Lower lobe of right lung (tissue), 2 donors: ENCODE measurements around the gene STRIP1. TPM values are rescaled to one million over a fixed set of nuclear protein-coding genes. Genes with fewer than 3 reads are reported as not detected.
A peak's percentile ranks its signal among the peaks of the same experiment; 100 is the strongest.

Source experiments
- ATAC-seq, 2 donors: fragments of 200-7000 bp; cut with Tn5 transposase; one replicate each; pipeline ENCODE4 v1.9.1; 2020 to 2022; ENCODE audit warnings: mild to moderate bottlenecking in 2 of 2, moderate library complexity in 2 of 2
- DNase-seq: peaks from one replicate; pipeline ENCODE4 v3.0.0-alpha.2; 2020
- H3K27ac ChIP-seq: fragments of 200-600 bp; one replicate; pipeline ENCODE4 v1.8.0; 2022
- H3K27me3 ChIP-seq: fragments of 200-600 bp; one replicate; pipeline ENCODE4 v1.8.0; 2022; ENCODE audit warnings: low read depth
- H3K36me3 ChIP-seq: fragments of 200-600 bp; one replicate; pipeline ENCODE4 v1.8.0; 2022; ENCODE audit warnings: mild to moderate bottlenecking
- H3K4me1 ChIP-seq: fragments of 200-600 bp; one replicate; pipeline ENCODE4 v1.8.0; 2022
- H3K4me3 ChIP-seq: fragments of 200-600 bp; one replicate; pipeline ENCODE4 v1.8.0; 2022; ENCODE audit warnings: mild to moderate bottlenecking
- H3K9me3 ChIP-seq: fragments of 200-600 bp; one replicate; pipeline ENCODE4 v1.8.0; 2022
- CTCF ChIP-seq: fragments of 200-600 bp; IDR thresholded peaks from one replicate; pipeline ENCODE4 v1.8.0; 2022; ENCODE audit warnings: antibody characterized with exemption, mild to moderate bottlenecking
- intact Hi-C: fragments of 100-400 bp; cut with DNase I; formaldehyde crosslinking; loops from one replicate; pipeline ENCODE4 v1.11.0; 2022
- total RNA-seq: library from RNA; stranded (reverse); fragmentation: NEBNext Ultra II Directional; extraction: Animal tissue kit (Norgen Biotek cat#: 25700); gene quantifications from one replicate; pipeline ENCODE4 v1.2.1, GENCODE V29; 2021
- donor health status: DM: no; HTN: yes; CAD: no; lungs with severe emphysema.

The STRIP1 gene
- total RNA-seq, 1 donor from 2014 or later, result 36.5 TPM

DNA sequence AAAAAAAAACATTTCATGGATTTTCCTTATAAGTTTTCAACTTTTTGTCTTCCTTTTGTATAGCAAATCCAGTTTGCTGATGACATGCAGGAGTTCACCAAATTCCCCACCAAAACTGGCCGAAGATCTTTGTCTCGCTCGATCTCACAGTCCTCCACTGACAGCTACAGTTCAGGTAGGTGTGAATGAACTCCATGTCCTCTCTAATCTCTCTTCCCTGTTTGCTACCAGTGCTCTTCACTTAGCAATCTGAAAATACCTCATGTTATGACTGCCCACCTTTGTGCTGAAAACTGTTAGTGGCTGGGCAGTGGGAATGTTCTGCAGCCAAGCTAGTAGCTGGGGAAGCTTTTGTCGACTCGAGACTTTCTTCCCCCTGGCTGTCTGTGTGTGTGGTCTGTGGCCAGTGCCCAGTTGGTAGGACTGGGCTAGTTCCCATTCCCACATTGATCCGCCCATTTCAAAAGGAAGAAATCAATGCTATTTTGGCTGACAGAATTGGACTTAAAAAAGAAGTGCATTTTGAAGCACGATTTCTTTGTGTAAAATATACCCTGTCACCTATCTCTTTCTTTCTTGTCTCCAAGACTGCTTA, 25.4 kb upstream of the STRIP1 start:
- H3K9me3 ChIP-seq, result no peaks in the 10 kb centered on the region
- no peak overlapping the region for H3K27ac ChIP-seq
- ATAC-seq (no peak), DNase-seq (no peak)
- no peak for TF ChIP-seq CTCF
- H3K4me3 ChIP-seq, result no peak overlapping the region
- H3K27me3 ChIP-seq, result no peaks in the 10 kb centered on the region
- intact Hi-C loops, result no loop called here
- peaks cover 53% of the 10 kb centered on the region for H3K36me3 ChIP-seq
- peaks cover 31% of the 10 kb centered on the region for H3K4me1 ChIP-seq

- H3K4me1 ChIP-seq, result peaks cover 9% of the 10 kb centered on the region
- DNase-seq (no peak), ATAC-seq (peak; percentile 90 to 92)
- no peak overlapping the region for H3K4me3 ChIP-seq
- intact Hi-C loops, result no loop called here
- H3K9me3 ChIP-seq, result no peaks in the 10 kb centered on the region
- no peaks in the 10 kb centered on the region for H3K27me3 ChIP-seq
- no peak overlapping the region for H3K27ac ChIP-seq
- TF ChIP-seq CTCF, result peak; percentile 46
- H3K36me3 ChIP-seq, result peaks cover 78% of the 10 kb centered on the region
Measured at GRCh38 chr1:110011527-110012041, 22.8 kb upstream of the STRIP1 start.

DNA sequence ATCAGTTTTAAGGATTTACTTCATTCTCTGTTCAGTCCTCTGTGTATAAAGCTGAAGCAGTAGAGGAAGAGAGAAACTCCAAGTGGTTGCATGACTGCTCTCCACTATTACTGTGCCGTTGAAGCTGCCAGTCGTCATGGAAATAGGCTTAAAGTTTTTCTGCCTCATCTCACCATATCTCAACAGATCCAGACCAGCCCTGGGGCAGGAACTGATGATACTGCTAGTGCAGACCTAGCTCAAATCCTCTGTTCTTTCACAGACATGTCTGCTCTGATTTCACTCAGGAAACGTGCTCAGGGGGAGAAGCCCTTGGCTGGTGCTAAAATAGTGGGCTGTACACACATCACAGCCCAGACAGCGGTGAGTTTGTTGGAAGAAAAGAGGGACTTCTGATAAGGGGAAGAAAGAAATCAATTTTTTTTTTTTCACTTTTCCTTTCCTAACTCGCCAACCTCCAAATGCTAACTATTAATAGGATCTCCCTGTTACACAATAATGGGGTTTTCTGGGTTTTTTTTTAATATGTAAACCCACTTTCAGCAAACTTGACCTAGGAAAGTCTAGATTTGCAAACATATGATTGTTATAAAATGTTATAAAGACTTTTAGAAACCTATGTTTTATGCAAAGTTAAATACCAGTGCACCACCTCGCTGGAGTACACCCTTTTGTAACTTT, 22.2 kb upstream of the STRIP1 start:
- H3K9me3 ChIP-seq, result no peaks in the 10 kb centered on the region
- H3K4me1 ChIP-seq, result peaks cover 3% of the 10 kb centered on the region
- intact Hi-C loops, result no loop called here
- H3K27ac ChIP-seq, result no peak overlapping the region
- no peak for DNase-seq
- H3K4me3 ChIP-seq, result no peak overlapping the region
- ATAC-seq, result no peak
- no peak for TF ChIP-seq CTCF
- no peaks in the 10 kb centered on the region for H3K27me3 ChIP-seq
- peaks cover 85% of the 10 kb centered on the region for H3K36me3 ChIP-seq

DNA sequence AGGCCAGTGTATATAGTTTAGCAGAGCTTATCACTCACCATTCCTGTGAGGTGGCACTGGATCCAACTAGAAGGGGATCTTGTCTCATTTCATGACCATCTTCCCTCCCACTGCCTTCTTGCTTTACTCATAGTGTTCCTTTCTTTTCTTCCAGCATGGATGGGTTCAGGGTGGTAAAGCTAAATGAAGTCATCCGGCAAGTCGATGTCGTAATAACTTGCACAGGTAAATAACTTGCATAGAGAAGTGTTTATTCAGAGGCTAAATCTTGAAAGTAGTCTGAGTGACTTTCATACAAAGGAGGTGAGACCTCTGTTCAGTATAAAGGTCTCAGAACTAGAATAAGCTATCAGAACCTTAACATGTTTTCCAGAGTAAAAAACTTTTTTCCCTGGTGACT, 16.6 kb upstream of the STRIP1 start:
- TF ChIP-seq CTCF, result no peak
- H3K36me3 ChIP-seq, result peaks cover 100% of the 10 kb centered on the region
- intact Hi-C loops, result no loop called here
- DNase-seq, result no peak
- no peak for ATAC-seq
- no peaks in the 10 kb centered on the region for H3K27me3 ChIP-seq
- H3K4me3 ChIP-seq, result no peak overlapping the region
- H3K27ac ChIP-seq, result no peak overlapping the region
- no peaks in the 10 kb centered on the region for H3K4me1 ChIP-seq
- no peaks in the 10 kb centered on the region for H3K9me3 ChIP-seq

DNA sequence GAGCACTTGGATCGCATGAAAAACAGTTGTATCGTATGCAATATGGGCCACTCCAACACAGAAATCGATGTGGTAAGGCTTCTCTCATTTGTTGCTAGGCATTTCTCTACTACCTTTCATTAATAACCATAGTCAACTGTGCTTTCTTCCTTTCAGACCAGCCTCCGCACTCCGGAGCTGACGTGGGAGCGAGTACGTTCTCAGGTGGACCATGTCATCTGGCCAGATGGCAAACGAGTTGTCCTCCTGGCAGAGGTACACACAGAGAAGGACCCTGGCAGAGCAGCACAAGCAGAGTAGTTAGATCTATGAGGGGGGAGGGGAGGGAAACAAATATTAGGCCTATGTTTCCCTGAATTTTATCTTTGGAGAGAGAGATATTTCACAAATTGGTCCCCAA, 16.0 kb upstream of the STRIP1 start:
- Histone ChIP-seq H3K36me3 (peaks cover 100% of the 10 kb centered on the region), H3K4me3 (no peak overlapping the region), H3K4me1 (no peaks in the 10 kb centered on the region), H3K9me3 (no peaks in the 10 kb centered on the region), H3K27ac (no peak overlapping the region), H3K27me3 (no peaks in the 10 kb centered on the region)
- TF ChIP-seq CTCF, result no peak
- intact Hi-C loops, result no loop called here
- ATAC-seq (no peak), DNase-seq (no peak)
